Fibroblast of pulmonary artery (primary cell): ENCODE results near the gene RPL10A.

Experiments
- DNase-seq: peaks from one replicate; pipeline ENCODE4 v3.0.0-alpha.2; 2010; ENCODE audit warnings: low read depth
- H3K4me3 ChIP-seq: replicated peaks from 2 replicates; pipeline ENCODE4 v1.5.1; 2011; ENCODE audit warnings: low read depth, mild to moderate bottlenecking, control low read depth, low read length, moderate library complexity
- TF ChIP-seq, protein P1 (sequence below): IDR thresholded peaks from 2 replicates; pipeline ENCODE4 v1.5.1; 2011; ENCODE audit warnings: mild to moderate bottlenecking, control low read depth, low read length, inconsistent platforms; ENCODE audit errors: missing control alignments

The RPL10A gene

GRCh38 chr6:35475573-35475972 is 7.4 kb downstream of the RPL10A start:
- TF ChIP-seq, protein P1, sequence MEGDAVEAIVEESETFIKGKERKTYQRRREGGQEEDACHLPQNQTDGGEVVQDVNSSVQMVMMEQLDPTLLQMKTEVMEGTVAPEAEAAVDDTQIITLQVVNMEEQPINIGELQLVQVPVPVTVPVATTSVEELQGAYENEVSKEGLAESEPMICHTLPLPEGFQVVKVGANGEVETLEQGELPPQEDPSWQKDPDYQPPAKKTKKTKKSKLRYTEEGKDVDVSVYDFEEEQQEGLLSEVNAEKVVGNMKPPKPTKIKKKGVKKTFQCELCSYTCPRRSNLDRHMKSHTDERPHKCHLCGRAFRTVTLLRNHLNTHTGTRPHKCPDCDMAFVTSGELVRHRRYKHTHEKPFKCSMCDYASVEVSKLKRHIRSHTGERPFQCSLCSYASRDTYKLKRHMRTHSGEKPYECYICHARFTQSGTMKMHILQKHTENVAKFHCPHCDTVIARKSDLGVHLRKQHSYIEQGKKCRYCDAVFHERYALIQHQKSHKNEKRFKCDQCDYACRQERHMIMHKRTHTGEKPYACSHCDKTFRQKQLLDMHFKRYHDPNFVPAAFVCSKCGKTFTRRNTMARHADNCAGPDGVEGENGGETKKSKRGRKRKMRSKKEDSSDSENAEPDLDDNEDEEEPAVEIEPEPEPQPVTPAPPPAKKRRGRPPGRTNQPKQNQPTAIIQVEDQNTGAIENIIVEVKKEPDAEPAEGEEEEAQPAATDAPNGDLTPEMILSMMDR = no peak
- H3K4me3 ChIP-seq = no peak overlapping the region
- no peak for DNase-seq

GRCh38 chr6:35476004-35476403 is 7.8 kb downstream of the RPL10A start:
- TF ChIP-seq, protein P1 = no peak

DNA sequence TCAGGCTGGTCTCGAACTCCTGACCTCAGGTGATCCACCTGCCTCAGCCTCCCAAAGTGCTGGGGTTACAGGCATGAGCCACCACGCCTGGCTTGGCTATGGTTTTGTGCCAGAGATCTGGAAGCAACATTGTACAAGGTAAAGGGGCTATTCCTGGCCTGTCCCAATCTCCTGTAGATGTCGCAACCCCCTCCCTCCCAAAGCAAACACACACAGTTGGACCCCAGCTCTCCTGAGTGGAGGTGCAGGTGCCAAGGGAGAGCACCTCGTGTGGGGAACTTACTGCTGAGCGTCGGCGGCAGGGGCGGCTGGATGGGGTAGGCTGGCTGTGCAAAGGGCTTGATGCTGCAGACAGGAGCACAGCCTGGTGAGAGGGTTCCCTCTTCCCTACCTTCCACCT is 8.8 kb downstream of the RPL10A start:
- DNase-seq = no peak
- no peak overlapping the region for H3K4me3 ChIP-seq
- TF ChIP-seq, protein P1 = no peak

More at GRCh38 chr6:35476004-35476403, 7.8 kb downstream of the RPL10A start:
- no peak overlapping the region for H3K4me3 ChIP-seq
- DNase-seq = no peak

- DNase-seq = no peak
- TF ChIP-seq, protein P1 = no peak
These were observed 9.5 kb downstream of the RPL10A start for GRCh38 chr6:35477551-35478179.

DNA sequence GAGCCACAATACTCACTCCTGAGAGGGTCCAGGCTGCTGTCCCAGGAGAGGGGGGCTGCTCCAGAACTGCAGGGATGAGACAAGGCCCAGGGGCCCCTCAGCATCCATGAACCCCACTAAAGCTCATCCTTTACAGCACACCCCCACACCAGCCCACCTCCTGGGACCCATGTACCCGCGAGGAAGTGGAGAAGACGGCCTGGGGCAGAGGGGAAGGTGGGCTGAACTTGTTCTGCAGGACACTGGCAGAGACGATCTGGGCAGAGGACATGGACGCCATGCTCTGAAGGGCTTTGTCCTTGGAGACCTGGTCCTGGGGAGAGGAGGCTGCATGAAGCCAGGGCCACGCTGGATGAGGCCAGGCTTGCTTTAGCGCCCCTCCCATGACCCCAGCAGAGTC is 10.1 kb downstream of the RPL10A start:
- H3K4me3 ChIP-seq = no peak overlapping the region
- TF ChIP-seq, protein P1 = no peak
- no peak for DNase-seq

More at GRCh38 chr6:35477551-35478179, 9.5 kb downstream of the RPL10A start:
- no peak overlapping the region for H3K4me3 ChIP-seq

- TF ChIP-seq, protein P1 = no peak
- DNase-seq = no peak
- no peak overlapping the region for H3K4me3 ChIP-seq
These were observed 12.0 kb downstream of the RPL10A start for GRCh38 chr6:35480176-35480575.

DNA sequence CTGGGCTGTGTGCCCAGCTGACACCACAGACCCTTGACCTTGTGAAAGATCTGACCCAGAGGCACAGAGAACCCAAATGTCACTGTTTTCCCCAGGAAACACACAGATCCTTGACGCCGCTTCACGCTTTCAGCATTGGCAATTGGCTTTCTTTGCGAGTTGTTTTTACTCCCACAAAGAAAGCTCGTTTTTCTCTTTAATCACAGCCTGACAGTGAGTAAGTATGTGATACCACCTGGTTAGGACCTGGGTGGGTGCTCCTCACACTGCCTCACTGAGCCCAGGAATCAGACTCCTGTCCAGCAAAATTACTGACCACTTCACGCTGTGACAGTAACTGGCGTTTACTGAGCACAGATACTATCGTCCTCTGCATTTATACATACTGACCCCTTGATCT is 13.0 kb downstream of the RPL10A start:
- H3K4me3 ChIP-seq = no peak overlapping the region
- TF ChIP-seq, protein P1 = no peak
- DNase-seq = no peak
